K562 (cell line): Measurements from ENCODE around the gene TNNT1. TPM values are rescaled to one million over a fixed set of nuclear protein-coding genes. Genes with fewer than 3 reads are reported as not detected.

Experiments used
- JUND ChIP-seq, 2 experiments: IDR thresholded peaks; 2 replicates in 1 of 2; 3 replicates in 1 of 2; pipeline ENCODE4 v1.6.1; 2011; ENCODE audit warnings: borderline replicate concordance in 2 of 2, low read depth in 2 of 2, low read length in 2 of 2, improper control_type of control experiment in 1 of 2, missing biosample characterization in 1 of 2, missing genetic modification characterization in 1 of 2, missing genetic modification reagents in 1 of 2
- ZNF143 ChIP-seq: sonication (generic); formaldehyde crosslinking; IDR thresholded peaks from 2 replicates; pipeline ENCODE4 v1.9.0; 2022; ENCODE audit warnings: mild to moderate bottlenecking, missing genetic modification reagents
- polyA plus RNA-seq, 8 experiments: library from polyadenylated mRNA; depleted of rRNA in 4 of 8; stranded (reverse) in 5 of 8; unstranded in 3 of 8; fragments of >200 nt; fragmentation: Nextera tagmentation in 2 of 8; fragmentation: Illumina TruSeq in 1 of 8; extraction: Ambion mirVana in 2 of 8; extraction: Trizol in 1 of 8; gene quantifications; 2 replicates each; pipeline versions ENCODE4 v1.2.1 to v1.2.3, GENCODE V29; 2011 to 2014; ENCODE audit warnings: inconsistent platforms in 1 of 8, missing spikeins in 1 of 8
- total RNA-seq, 7 experiments: library from RNA; depleted of rRNA in 6 of 7; stranded (reverse); fragments of >200 nt in 6 of 7; fragmentation: Illumina TruSeq in 2 of 7; extraction: Trizol in 2 of 7; gene quantifications; 2 replicates each; pipeline versions ENCODE4 v1.2.1 to v1.2.3, GENCODE V29; 2011 to 2021; ENCODE audit warnings: low replicate concordance in 1 of 7
- TF ChIP-seq, protein P1 (sequence below): fragments of 450-650 bp; IDR thresholded peaks from 2 replicates; pipeline ENCODE4 v1.6.1; 2017; ENCODE audit warnings: antibody characterized with exemption, mild to moderate bottlenecking
- TF ChIP-seq, protein P2 (sequence below), 2 experiments: fragments of 450-650 bp; IDR thresholded peaks; 2 replicates each; pipeline ENCODE4 v1.6.1; 2018; ENCODE audit warnings: mild to moderate bottlenecking in 2 of 2, low read depth in 1 of 2; ENCODE audit not compliant: partially characterized antibody in 2 of 2

TNNT1 gene
- total and polyA plus RNA-seq, 9 of the 15 experiments (the other 6 are each of a cell fraction or from before 2014, with no cell fraction given) = 31.8 to 390 (median 227) TPM

DNA sequence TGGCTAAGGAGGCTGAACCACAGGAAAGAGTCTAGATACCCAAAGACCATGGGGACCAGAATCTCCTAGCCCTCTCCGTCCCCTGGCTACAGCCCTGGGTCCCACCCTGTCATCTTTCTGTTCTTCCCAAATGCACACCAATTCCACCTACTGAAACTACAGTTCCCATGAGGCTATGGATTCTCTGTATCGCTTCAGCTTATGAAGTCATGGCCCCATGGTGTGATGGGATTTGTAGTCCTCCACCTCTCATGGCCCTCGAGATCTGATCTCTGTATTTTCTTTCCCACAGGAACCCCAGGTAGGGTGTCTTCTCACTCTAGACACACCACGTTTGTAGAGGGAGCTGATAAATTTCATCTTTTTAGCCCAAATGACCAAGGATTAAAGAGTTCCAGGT, 48.5 kb upstream of the TNNT1 start (continued):
- TF ChIP-seq, protein P1, sequence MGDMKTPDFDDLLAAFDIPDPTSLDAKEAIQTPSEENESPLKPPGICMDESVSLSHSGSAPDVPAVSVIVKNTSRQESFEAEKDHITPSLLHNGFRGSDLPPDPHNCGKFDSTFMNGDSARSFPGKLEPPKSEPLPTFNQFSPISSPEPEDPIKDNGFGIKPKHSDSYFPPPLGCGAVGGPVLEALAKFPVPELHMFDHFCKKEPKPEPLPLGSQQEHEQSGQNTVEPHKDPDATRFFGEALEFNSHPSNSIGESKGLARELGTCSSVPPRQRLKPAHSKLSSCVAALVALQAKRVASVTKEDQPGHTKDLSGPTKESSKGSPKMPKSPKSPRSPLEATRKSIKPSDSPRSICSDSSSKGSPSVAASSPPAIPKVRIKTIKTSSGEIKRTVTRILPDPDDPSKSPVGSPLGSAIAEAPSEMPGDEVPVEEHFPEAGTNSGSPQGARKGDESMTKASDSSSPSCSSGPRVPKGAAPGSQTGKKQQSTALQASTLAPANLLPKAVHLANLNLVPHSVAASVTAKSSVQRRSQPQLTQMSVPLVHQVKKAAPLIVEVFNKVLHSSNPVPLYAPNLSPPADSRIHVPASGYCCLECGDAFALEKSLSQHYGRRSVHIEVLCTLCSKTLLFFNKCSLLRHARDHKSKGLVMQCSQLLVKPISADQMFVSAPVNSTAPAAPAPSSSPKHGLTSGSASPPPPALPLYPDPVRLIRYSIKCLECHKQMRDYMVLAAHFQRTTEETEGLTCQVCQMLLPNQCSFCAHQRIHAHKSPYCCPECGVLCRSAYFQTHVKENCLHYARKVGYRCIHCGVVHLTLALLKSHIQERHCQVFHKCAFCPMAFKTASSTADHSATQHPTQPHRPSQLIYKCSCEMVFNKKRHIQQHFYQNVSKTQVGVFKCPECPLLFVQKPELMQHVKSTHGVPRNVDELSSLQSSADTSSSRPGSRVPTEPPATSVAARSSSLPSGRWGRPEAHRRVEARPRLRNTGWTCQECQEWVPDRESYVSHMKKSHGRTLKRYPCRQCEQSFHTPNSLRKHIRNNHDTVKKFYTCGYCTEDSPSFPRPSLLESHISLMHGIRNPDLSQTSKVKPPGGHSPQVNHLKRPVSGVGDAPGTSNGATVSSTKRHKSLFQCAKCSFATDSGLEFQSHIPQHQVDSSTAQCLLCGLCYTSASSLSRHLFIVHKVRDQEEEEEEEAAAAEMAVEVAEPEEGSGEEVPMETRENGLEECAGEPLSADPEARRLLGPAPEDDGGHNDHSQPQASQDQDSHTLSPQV = 0 out of 2 replicates have a peak, but pooled peaks have one; percentile 18
- TF ChIP-seq ZNF143 (CRISPR knock-in tag) (peak; percentile 85), JUND (IDR thresholded peaks at IDR 0.05; ENCODE audit: borderline replicate concordance, low read depth, low read length) (0 out of 2 replicates have a peak, but pooled peaks have one; percentile 5), JUND (tag; IDR thresholded peaks at IDR 0.05; ENCODE audit: borderline replicate concordance, low read depth, low read length) (no peak)
- TF ChIP-seq, protein P2, sequence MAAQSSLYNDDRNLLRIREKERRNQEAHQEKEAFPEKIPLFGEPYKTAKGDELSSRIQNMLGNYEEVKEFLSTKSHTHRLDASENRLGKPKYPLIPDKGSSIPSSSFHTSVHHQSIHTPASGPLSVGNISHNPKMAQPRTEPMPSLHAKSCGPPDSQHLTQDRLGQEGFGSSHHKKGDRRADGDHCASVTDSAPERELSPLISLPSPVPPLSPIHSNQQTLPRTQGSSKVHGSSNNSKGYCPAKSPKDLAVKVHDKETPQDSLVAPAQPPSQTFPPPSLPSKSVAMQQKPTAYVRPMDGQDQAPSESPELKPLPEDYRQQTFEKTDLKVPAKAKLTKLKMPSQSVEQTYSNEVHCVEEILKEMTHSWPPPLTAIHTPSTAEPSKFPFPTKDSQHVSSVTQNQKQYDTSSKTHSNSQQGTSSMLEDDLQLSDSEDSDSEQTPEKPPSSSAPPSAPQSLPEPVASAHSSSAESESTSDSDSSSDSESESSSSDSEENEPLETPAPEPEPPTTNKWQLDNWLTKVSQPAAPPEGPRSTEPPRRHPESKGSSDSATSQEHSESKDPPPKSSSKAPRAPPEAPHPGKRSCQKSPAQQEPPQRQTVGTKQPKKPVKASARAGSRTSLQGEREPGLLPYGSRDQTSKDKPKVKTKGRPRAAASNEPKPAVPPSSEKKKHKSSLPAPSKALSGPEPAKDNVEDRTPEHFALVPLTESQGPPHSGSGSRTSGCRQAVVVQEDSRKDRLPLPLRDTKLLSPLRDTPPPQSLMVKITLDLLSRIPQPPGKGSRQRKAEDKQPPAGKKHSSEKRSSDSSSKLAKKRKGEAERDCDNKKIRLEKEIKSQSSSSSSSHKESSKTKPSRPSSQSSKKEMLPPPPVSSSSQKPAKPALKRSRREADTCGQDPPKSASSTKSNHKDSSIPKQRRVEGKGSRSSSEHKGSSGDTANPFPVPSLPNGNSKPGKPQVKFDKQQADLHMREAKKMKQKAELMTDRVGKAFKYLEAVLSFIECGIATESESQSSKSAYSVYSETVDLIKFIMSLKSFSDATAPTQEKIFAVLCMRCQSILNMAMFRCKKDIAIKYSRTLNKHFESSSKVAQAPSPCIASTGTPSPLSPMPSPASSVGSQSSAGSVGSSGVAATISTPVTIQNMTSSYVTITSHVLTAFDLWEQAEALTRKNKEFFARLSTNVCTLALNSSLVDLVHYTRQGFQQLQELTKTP (IDR thresholded peaks at IDR 0.05; ENCODE audit: low read depth in 1 of 2, partially characterized antibody in 2 of 2) = peak in 1 of 2 experiments; percentile 97
